ENCODE results near the gene HERC2. TPM values are rescaled to one million over a fixed set of nuclear protein-coding genes. Genes with fewer than 3 reads are reported as not detected.

HERC2 gene
- total RNA-seq, 6 experiments from 2014 or later: 21.8 to 30.2 (median 27.0) TPM

DNA sequence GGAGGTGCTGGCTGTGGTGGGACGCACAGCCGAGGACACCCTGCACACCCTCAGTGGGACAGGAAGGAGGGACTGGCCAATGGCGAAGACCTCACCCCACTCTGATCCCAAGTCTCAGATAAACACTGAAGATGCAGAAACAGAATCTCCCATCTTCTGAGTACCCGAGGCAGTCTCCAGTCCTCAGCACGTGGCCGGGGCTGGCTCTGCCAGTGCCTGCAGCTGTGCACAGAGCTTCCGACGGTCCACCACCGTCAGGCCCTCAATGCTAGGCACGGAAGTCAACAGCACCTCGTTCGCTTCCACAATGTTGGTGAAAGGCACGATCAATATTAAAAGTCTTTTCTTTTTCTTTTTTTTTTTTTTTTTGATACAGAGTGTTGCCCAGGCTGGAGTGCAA lies 206.1 kb downstream of the HERC2 start:
- intact Hi-C loops (cut with DNase I): no loop called here
- DNase-seq (peak in 1 of 3 donors; percentile 8), ATAC-seq (no peak)
- Histone ChIP-seq H3K36me3 (peaks cover 0 to 71% (median 13%) of the 10 kb centered on the region in 4 donors), H3K9me3 (no peaks in the 10 kb centered on the region), H3K4me3 (no peak overlapping the region), H3K4me1 (no peaks in the 10 kb centered on the region), H3K27me3 (no peaks in the 10 kb centered on the region), H3K27ac (no peak overlapping the region)
- no peak for TF ChIP-seq POLR2A (IDR thresholded peaks at IDR 0.05)
- TF ChIP-seq, protein P1, sequence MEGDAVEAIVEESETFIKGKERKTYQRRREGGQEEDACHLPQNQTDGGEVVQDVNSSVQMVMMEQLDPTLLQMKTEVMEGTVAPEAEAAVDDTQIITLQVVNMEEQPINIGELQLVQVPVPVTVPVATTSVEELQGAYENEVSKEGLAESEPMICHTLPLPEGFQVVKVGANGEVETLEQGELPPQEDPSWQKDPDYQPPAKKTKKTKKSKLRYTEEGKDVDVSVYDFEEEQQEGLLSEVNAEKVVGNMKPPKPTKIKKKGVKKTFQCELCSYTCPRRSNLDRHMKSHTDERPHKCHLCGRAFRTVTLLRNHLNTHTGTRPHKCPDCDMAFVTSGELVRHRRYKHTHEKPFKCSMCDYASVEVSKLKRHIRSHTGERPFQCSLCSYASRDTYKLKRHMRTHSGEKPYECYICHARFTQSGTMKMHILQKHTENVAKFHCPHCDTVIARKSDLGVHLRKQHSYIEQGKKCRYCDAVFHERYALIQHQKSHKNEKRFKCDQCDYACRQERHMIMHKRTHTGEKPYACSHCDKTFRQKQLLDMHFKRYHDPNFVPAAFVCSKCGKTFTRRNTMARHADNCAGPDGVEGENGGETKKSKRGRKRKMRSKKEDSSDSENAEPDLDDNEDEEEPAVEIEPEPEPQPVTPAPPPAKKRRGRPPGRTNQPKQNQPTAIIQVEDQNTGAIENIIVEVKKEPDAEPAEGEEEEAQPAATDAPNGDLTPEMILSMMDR (IDR thresholded peaks at IDR 0.05): no peak
- WGBS (ENCODE audit: insufficient coverage, low coverage, low lambda C conversion rate, missing lambda C conversion rate): 75% methylated on average over 4 of the region's 13 CpGs

- Histone ChIP-seq H3K4me1 (no peaks in the 10 kb centered on the region), H3K4me3 (no peak overlapping the region), H3K27me3 (no peaks in the 10 kb centered on the region), H3K9me3 (no peaks in the 10 kb centered on the region), H3K36me3 (peaks cover 0 to 62% (median 10%) of the 10 kb centered on the region in 4 donors), H3K27ac (no peak overlapping the region)
- TF ChIP-seq POLR2A (IDR thresholded peaks at IDR 0.05): no peak
- ATAC-seq: no peak
- peak in 1 of 3 donors; percentile 8 for DNase-seq
- intact Hi-C loops (cut with DNase I): no loop called here
- WGBS (ENCODE audit: insufficient coverage, low coverage, low lambda C conversion rate, missing lambda C conversion rate): 96% methylated on average over 12 of the region's 23 CpGs
Observed at GRCh38 chr15:28114721-28115622, 207.0 kb downstream of the HERC2 start.

- ATAC-seq: peak in 1 of 4 donors; percentile 13
- no peak overlapping the region for H3K4me3 ChIP-seq
- TF ChIP-seq, protein P1 (IDR thresholded peaks at IDR 0.05): no peak
- TF ChIP-seq POLR2A (IDR thresholded peaks at IDR 0.05): no peak
- H3K27me3 ChIP-seq: no peaks in the 10 kb centered on the region
- H3K9me3 ChIP-seq: no peaks in the 10 kb centered on the region
- no CpG with 5 or more reads among the region's 4 CpGs for WGBS (ENCODE audit: insufficient coverage, low coverage, low lambda C conversion rate, missing lambda C conversion rate)
- intact Hi-C loops (cut with DNase I): no loop called here
- H3K36me3 ChIP-seq: peaks cover 0 to 57% (median 9%) of the 10 kb centered on the region in 4 donors
- H3K4me1 ChIP-seq: no peaks in the 10 kb centered on the region
- DNase-seq: peak in 1 of 3 donors; percentile 9
- H3K27ac ChIP-seq: no peak overlapping the region
Observed at GRCh38 chr15:28114114-28114455, 207.9 kb downstream of the HERC2 start.

GRCh38 chr15:28113394-28114113 lies 208.4 kb downstream of the HERC2 start:
- H3K36me3 ChIP-seq: peaks cover 0 to 57% (median 9%) of the 10 kb centered on the region in 4 donors
- no peaks in the 10 kb centered on the region for H3K4me1 ChIP-seq
- WGBS (ENCODE audit: insufficient coverage, low coverage, low lambda C conversion rate, missing lambda C conversion rate): 93% methylated on average over 3 of the region's 23 CpGs
- no peaks in the 10 kb centered on the region for H3K27me3 ChIP-seq
- ATAC-seq: no peak
- no peak overlapping the region for H3K27ac ChIP-seq
- intact Hi-C loops (cut with DNase I): no loop called here
- H3K4me3 ChIP-seq: no peak overlapping the region
- DNase-seq: no peak
- no peaks in the 10 kb centered on the region for H3K9me3 ChIP-seq
- TF ChIP-seq, protein P1 (IDR thresholded peaks at IDR 0.05): no peak
- TF ChIP-seq POLR2A (IDR thresholded peaks at IDR 0.05): no peak

- Histone ChIP-seq H3K9me3 (no peaks in the 10 kb centered on the region), H3K36me3 (peaks cover 0 to 51% (median 9%) of the 10 kb centered on the region in 4 donors), H3K27ac (no peak overlapping the region), H3K27me3 (no peaks in the 10 kb centered on the region), H3K4me3 (no peak overlapping the region), H3K4me1 (no peaks in the 10 kb centered on the region)
- no peak for ATAC-seq
- TF ChIP-seq, protein P1 (IDR thresholded peaks at IDR 0.05): no peak
- TF ChIP-seq POLR2A (IDR thresholded peaks at IDR 0.05): no peak
- intact Hi-C loops (cut with DNase I): no loop called here
- 82% methylated on average over 2 of the region's 26 CpGs for WGBS (ENCODE audit: insufficient coverage, low coverage, low lambda C conversion rate, missing lambda C conversion rate)
- DNase-seq: peak in 1 of 3 donors; percentile 13
Observed at GRCh38 chr15:28112962-28113361, 209.0 kb downstream of the HERC2 start.
